MCF 10A (cell line): ENCODE measurements around the gene KLHL17. TPM values are rescaled to one million over a fixed set of nuclear protein-coding genes. Genes with fewer than 3 reads are reported as not detected.

Experiments used
- BruUV-seq: library from RNA; stranded (reverse); fragments of 400-500 nt; replicated peaks from 2 replicates; lab custom pipeline; 2021; lab: Mats Ljungman, UMichigan
- CTCF ChIA-PET: fragments of 300-600 bp; sonication (Branson Sonifier 250); formaldehyde crosslinking; extraction: SDS; loops from one replicate; lab custom pipeline; 2021; ENCODE audit warnings: antibody characterized with exemption, inconsistent platforms; lab: Yijun Ruan, JAX
- POLR2A ChIA-PET: fragments of 300-600, 350-650 bp; sonication (Branson Sonifier 250); formaldehyde crosslinking; extraction: SDS; loops from one replicate; lab custom pipeline; 2020; ENCODE audit warnings: antibody characterized with exemption, inconsistent platforms; lab: Yijun Ruan, JAX
- DNase-seq: peaks from one replicate; pipeline ENCODE4 v3.0.0-alpha.2; 2018; ENCODE audit not compliant: unreplicated experiment
- H3K27ac Mint-ChIP-seq: one replicate; pipeline ENCODE4 v1.8.0; 2022; ENCODE audit warnings: mild to moderate bottlenecking, low read depth, mixed read lengths; ENCODE audit not compliant: unreplicated experiment
- H3K27me3 Mint-ChIP-seq: one replicate; pipeline ENCODE4 v1.8.0; 2022; ENCODE audit warnings: mixed read lengths; ENCODE audit not compliant: insufficient read depth, unreplicated experiment
- H3K36me3 Mint-ChIP-seq: one replicate; pipeline ENCODE4 v1.8.0; 2022; ENCODE audit warnings: mild to moderate bottlenecking, moderate library complexity, mixed read lengths; ENCODE audit not compliant: insufficient read depth, unreplicated experiment
- H3K4me1 Mint-ChIP-seq: one replicate; pipeline ENCODE4 v1.8.0; 2022; ENCODE audit warnings: mixed read lengths; ENCODE audit not compliant: insufficient read depth, unreplicated experiment
- H3K4me3 Mint-ChIP-seq: one replicate; pipeline ENCODE4 v1.8.0; 2022; ENCODE audit warnings: mild to moderate bottlenecking, moderate library complexity, mixed read lengths; ENCODE audit not compliant: unreplicated experiment
- H3K9me3 Mint-ChIP-seq: one replicate; pipeline ENCODE4 v1.8.0; 2022; ENCODE audit warnings: mixed read lengths; ENCODE audit not compliant: unreplicated experiment
- intact Hi-C: fragments of 100-400 bp; cut with micrococcal nuclease; formaldehyde crosslinking; loops from 2 replicates; pipeline ENCODE4 v1.14.1; 2022
- total RNA-seq: library from RNA; stranded (reverse); gene quantifications from 2 replicates; pipeline ENCODE4 v1.2.3, GENCODE V29; 2022
- TF ChIP-seq, protein P1 (sequence below): fragments of 200-600 bp; IDR thresholded peaks from one replicate; pipeline ENCODE4 v1.8.0; 2022; ENCODE audit warnings: antibody characterized with exemption, mild to moderate bottlenecking; ENCODE audit not compliant: unreplicated experiment

Gene KLHL17
- total RNA-seq, 1 experiment from 2014 or later: 15.1 TPM

DNA sequence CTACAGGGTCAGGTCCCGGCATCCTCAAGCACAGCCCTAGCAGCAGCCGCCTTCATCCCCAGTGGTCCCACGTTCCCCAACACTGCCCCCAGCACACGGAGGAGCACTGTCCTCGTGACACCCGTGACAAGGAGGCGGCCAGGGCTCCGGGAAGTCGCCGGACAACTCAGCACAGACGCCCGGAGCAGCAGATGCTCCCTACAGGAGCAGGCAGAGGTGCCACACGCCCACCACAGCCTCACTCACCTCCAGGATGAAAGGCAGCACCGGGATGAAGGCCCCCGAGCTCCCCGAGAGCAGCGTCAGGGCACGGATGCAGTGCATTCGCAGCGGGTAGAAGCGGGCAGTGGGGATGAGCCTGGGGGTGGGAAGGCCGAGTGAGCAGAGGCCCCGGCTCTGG lies 9.5 kb upstream of the KLHL17 start:
- DNase-seq: no peak
- Mint-ChIP-seq H3K36me3 (peaks cover 71% of the 10 kb centered on the region), H3K27ac (no peak overlapping the region), H3K4me1 (no peaks in the 10 kb centered on the region), H3K27me3 (no peaks in the 10 kb centered on the region), H3K4me3 (no peak overlapping the region), H3K9me3 (no peaks in the 10 kb centered on the region)
- intact Hi-C loops: no loop called here
- BruUV-seq: no TSS peak
- ChIA-PET POLR2A (no interaction called here), CTCF (no interaction called here)
- TF ChIP-seq, protein P1, sequence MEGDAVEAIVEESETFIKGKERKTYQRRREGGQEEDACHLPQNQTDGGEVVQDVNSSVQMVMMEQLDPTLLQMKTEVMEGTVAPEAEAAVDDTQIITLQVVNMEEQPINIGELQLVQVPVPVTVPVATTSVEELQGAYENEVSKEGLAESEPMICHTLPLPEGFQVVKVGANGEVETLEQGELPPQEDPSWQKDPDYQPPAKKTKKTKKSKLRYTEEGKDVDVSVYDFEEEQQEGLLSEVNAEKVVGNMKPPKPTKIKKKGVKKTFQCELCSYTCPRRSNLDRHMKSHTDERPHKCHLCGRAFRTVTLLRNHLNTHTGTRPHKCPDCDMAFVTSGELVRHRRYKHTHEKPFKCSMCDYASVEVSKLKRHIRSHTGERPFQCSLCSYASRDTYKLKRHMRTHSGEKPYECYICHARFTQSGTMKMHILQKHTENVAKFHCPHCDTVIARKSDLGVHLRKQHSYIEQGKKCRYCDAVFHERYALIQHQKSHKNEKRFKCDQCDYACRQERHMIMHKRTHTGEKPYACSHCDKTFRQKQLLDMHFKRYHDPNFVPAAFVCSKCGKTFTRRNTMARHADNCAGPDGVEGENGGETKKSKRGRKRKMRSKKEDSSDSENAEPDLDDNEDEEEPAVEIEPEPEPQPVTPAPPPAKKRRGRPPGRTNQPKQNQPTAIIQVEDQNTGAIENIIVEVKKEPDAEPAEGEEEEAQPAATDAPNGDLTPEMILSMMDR: no peak

DNA sequence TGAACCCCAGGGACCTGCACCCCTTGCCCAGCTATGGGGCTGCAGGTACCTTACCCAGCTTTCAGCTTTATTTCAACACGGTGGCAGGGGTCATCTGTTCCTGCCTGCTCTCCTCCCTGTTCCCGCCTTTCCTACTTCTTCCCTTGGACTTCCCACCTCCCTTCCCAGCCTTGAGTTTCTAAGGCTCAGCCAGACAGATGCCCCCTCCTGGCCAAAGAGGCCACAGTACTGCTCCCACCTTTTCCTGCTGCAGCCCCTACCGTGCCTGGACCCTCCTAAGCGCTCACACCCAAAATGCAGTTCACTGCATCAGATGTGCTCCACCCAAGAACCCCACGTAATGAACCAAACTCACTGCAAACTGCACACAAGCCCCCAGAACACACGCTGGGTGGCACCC lies 9.0 kb upstream of the KLHL17 start:
- Mint-ChIP-seq H3K4me3 (no peak overlapping the region), H3K27ac (no peak overlapping the region), H3K27me3 (no peaks in the 10 kb centered on the region), H3K36me3 (peaks cover 68% of the 10 kb centered on the region), H3K9me3 (no peaks in the 10 kb centered on the region), H3K4me1 (no peaks in the 10 kb centered on the region)
- ChIA-PET POLR2A (no interaction called here), CTCF (interaction anchor here (0.7 kb wide), 2 partner anchors 30 to 48 kb away, joined by 3 to 4 read pairs; no protein-coding TSS in a partner anchor)
- TF ChIP-seq, protein P1: no peak
- no peak for DNase-seq
- no TSS peak for BruUV-seq
- intact Hi-C loops: no loop called here

DNA sequence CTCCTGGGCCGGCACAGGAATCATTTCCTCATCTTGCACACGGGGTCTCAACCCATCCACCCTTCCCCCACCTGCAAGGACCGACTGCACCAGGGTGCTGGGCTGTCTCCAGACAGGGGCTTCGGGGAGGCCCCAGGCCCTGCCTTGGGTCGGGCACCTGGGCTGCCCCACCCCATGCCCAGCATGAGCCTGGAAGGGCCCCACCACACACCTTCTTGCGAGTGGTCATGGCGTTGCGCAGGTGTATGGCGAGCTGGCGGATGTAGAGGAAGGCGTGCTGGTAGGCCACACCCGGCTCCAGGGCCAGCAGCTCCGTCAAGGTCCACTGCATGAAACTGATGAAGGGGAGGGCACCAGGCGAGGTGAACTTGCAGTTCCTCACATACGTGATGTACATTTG lies 8.2 kb upstream of the KLHL17 start:
- TF ChIP-seq, protein P1: no peak
- Mint-ChIP-seq H3K36me3 (peaks cover 61% of the 10 kb centered on the region), H3K27ac (no peak overlapping the region), H3K4me1 (no peaks in the 10 kb centered on the region), H3K9me3 (no peaks in the 10 kb centered on the region), H3K27me3 (no peaks in the 10 kb centered on the region), H3K4me3 (no peak overlapping the region)
- DNase-seq: no peak
- CTCF ChIA-PET: interaction anchor here (0.7 kb wide), 2 partner anchors 29 to 47 kb away, joined by 3 to 4 read pairs; no protein-coding TSS in a partner anchor
- POLR2A ChIA-PET: no interaction called here
- no TSS peak for BruUV-seq
- intact Hi-C loops: no loop called here

DNA sequence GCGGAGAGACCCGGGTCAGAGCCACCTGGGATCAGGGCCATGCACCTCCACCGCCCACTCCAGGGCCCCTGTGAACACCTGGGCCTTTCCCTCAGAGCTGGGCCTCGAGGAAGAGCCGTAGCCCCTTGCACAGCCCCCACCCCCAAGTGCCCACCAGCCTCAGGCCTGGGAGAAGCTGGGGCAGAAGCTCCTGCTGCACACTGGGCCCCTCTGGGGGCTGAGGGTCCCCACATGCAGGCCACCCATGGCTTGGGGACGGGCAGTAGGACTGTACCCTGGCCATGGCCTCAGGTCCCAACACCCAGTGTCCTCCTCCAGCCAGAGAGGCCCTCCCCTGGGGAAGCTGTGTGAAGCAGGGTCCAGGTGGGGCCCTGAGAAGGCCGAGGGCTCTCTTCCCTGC lies 7.8 kb upstream of the KLHL17 start:
- no peak overlapping the region for H3K4me3 Mint-ChIP-seq
- TF ChIP-seq, protein P1: no peak
- H3K27me3 Mint-ChIP-seq: no peaks in the 10 kb centered on the region
- BruUV-seq: no TSS peak
- H3K4me1 Mint-ChIP-seq: peaks cover 4% of the 10 kb centered on the region
- H3K36me3 Mint-ChIP-seq: peaks cover 59% of the 10 kb centered on the region
- no peaks in the 10 kb centered on the region for H3K9me3 Mint-ChIP-seq
- POLR2A ChIA-PET: no interaction called here
- DNase-seq: no peak
- CTCF ChIA-PET: no interaction called here
- H3K27ac Mint-ChIP-seq: no peak overlapping the region
- intact Hi-C loops: no loop called here
